Mammary epithelial cell (primary cell): ENCODE data around the gene BACH2.

Experiments used
- EZH2 ChIP-seq: IDR thresholded peaks from 2 replicates; pipeline ENCODE4 v1.6.1; 2012; ENCODE audit warnings: low read length, inconsistent platforms, borderline replicate concordance
- TF ChIP-seq, protein P1 (sequence below), 2 donors: IDR thresholded peaks in 1 of 2; conservative IDR thresholded peaks in 1 of 2; 2 replicates each; pipeline ENCODE4 v1.5.1; 2011 to 2012; ENCODE audit warnings: inconsistent platforms in 2 of 2, low read length in 2 of 2, mild to moderate bottlenecking in 2 of 2, control low read depth in 1 of 2, low read depth in 1 of 2; ENCODE audit not compliant: insufficient read depth in 1 of 2; ENCODE audit errors: extremely low read depth in 1 of 2

DNA sequence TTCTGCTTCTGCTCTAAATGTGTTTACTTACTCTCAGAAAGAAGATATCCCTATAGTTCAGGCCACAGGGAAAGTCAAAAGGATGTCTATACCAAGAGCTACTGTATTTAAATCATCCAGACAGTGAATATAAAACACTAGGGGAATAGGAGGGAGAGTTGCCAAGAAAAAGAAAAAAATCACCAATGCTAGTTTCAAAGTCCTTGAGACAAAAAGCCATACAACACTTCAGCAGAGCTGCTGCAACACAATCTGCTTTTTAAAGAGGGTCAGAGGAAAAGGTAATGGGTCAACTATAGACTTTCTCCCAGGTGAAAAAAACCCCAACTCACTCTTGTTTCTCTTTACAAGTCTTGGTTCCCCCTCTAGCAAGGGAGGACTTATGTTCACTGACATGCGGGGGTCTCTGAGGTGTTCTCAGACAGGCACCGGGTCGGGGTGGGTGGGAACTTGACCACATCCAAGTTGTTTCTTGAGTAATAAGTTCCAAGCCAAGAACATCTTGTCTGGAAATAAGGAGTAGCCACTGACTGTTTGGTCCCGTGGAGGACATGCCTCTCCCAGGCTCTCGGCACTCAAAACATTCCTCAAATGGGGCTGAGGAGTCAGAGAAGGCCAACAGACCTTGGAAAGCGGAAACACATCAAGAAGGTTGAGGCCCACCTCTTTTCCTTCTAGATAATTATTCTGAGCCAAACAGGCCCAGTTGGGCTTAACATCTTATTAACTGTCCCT, 354.7 kb downstream of the BACH2 start:
- TF ChIP-seq, protein P1, sequence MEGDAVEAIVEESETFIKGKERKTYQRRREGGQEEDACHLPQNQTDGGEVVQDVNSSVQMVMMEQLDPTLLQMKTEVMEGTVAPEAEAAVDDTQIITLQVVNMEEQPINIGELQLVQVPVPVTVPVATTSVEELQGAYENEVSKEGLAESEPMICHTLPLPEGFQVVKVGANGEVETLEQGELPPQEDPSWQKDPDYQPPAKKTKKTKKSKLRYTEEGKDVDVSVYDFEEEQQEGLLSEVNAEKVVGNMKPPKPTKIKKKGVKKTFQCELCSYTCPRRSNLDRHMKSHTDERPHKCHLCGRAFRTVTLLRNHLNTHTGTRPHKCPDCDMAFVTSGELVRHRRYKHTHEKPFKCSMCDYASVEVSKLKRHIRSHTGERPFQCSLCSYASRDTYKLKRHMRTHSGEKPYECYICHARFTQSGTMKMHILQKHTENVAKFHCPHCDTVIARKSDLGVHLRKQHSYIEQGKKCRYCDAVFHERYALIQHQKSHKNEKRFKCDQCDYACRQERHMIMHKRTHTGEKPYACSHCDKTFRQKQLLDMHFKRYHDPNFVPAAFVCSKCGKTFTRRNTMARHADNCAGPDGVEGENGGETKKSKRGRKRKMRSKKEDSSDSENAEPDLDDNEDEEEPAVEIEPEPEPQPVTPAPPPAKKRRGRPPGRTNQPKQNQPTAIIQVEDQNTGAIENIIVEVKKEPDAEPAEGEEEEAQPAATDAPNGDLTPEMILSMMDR (conservative IDR thresholded peaks at IDR 0.05 in 1 of 2, IDR thresholded peaks at IDR 0.05 in 1 of 2; ENCODE audit: extremely low read depth in 1 of 2, insufficient read depth in 1 of 2, low read depth in 1 of 2, low read length in 2 of 2): no peak
- no peak for TF ChIP-seq EZH2
